Neural cell (in vitro differentiated cells): ENCODE data around the gene CCSER2. TPM values are rescaled to one million over a fixed set of nuclear protein-coding genes. Genes with fewer than 3 reads are reported as not detected.
"Not testable (repeated sequence)": the region's sequence is repeated elsewhere in the genome, so short reads cannot be mapped to it uniquely, and the experiment has no call there.

Experiments used
- H2AFZ ChIP-seq: fragments of 200-600, 300-800 bp; sonication (generic), shearing (Covaris generic); 2 replicates; pipeline ENCODE4 v1.6.0; 2014; ENCODE audit warnings: low read depth, mild to moderate bottlenecking, antibody characterized with exemption, low read length, moderate library complexity
- H3F3A ChIP-seq: fragments of 200-600 bp; shearing (Covaris generic); 2 replicates; pipeline ENCODE4 v1.6.1; 2016; ENCODE audit warnings: mild to moderate bottlenecking, moderate library complexity, mixed read lengths, antibody characterized with exemption, low read length; ENCODE audit not compliant: insufficient read depth, poor library complexity, severe bottlenecking
- H3K27ac ChIP-seq: fragments of 200-600, 300-800 bp; sonication (generic), shearing (Covaris generic); 2 replicates; pipeline ENCODE4 v1.5.1; 2014; ENCODE audit warnings: mild to moderate bottlenecking, low read length, moderate library complexity
- H3K27me3 ChIP-seq: fragments of 300-800, 200-600 bp; sonication (generic), shearing (Covaris generic); 2 replicates; pipeline ENCODE4 v1.6.0; 2014; ENCODE audit warnings: mild to moderate bottlenecking, low read depth, low read length, moderate library complexity; ENCODE audit not compliant: insufficient read depth
- H3K36me3 ChIP-seq: fragments of 300-800, 200-600 bp; sonication (generic), shearing (Covaris generic); 2 replicates; pipeline ENCODE4 v1.5.1; 2014; ENCODE audit warnings: mild to moderate bottlenecking, antibody characterized with exemption, low read length, moderate library complexity; ENCODE audit not compliant: insufficient read depth
- H3K4me2 ChIP-seq: fragments of 300-800, 200-600 bp; sonication (generic), shearing (Covaris generic); 2 replicates; pipeline ENCODE4 v1.6.0; 2014; ENCODE audit warnings: mild to moderate bottlenecking, low read length
- H3K4me3 ChIP-seq: fragments of 300-800, 200-600 bp; sonication (generic), shearing (Covaris generic); 2 replicates; pipeline ENCODE4 v1.5.1; 2014; ENCODE audit warnings: mild to moderate bottlenecking, low read length, moderate library complexity
- H3K79me2 ChIP-seq: fragments of 200-600 bp; shearing (Covaris generic); replicated peaks from 2 replicates; pipeline ENCODE4 v1.6.0; 2014; ENCODE audit warnings: mild to moderate bottlenecking, low read length, moderate library complexity; ENCODE audit not compliant: insufficient read depth
- H3K9ac ChIP-seq: fragments of 300-800, 200-600 bp; sonication (generic), shearing (Covaris generic); 2 replicates; pipeline ENCODE4 v1.6.1; 2016; ENCODE audit warnings: mild to moderate bottlenecking, low read length, mixed read lengths
- H3K9me2 ChIP-seq: fragments of 200-600 bp; shearing (Covaris generic); 2 replicates; pipeline ENCODE4 v1.6.1; 2016; ENCODE audit warnings: mild to moderate bottlenecking, low read length, mixed read lengths; ENCODE audit not compliant: insufficient read depth
- H3K9me3 ChIP-seq: fragments of 200-600, 300-800 bp; sonication (generic), shearing (Covaris generic); 2 replicates; pipeline ENCODE4 v1.6.1; 2016; ENCODE audit warnings: mild to moderate bottlenecking, mixed run types, low read length, moderate library complexity, mixed read lengths
- H4K20me1 ChIP-seq: fragments of 200-600 bp; shearing (Covaris generic); 2 replicates; pipeline ENCODE4 v1.6.1; 2016; ENCODE audit warnings: mild to moderate bottlenecking, mixed run types; ENCODE audit not compliant: insufficient read depth
- CTCF ChIP-seq: fragments of 450-650 bp; IDR thresholded peaks from 2 replicates; pipeline ENCODE4 v1.5.1; 2014; ENCODE audit warnings: antibody characterized with exemption, mild to moderate bottlenecking, moderate library complexity; ENCODE audit not compliant: poor library complexity, severe bottlenecking
- EP300 ChIP-seq: fragments of 450-650 bp; conservative IDR thresholded peaks from 2 replicates; pipeline ENCODE4 v1.6.1; 2014; ENCODE audit warnings: antibody characterized with exemption, mild to moderate bottlenecking, moderate library complexity; ENCODE audit not compliant: poor library complexity, severe bottlenecking
- MXI1 ChIP-seq: fragments of 450-650 bp; conservative IDR thresholded peaks from 2 replicates; pipeline ENCODE4 v1.6.1; 2014; ENCODE audit warnings: antibody characterized with exemption, mild to moderate bottlenecking; ENCODE audit not compliant: poor library complexity, severe bottlenecking
- POLR2AphosphoS5 ChIP-seq: IDR thresholded peaks from 2 replicates; pipeline ENCODE4 v1.6.1; 2012
- RAD21 ChIP-seq: fragments of 450-650 bp; conservative IDR thresholded peaks from 2 replicates; pipeline ENCODE4 v1.6.1; 2014; ENCODE audit warnings: antibody characterized with exemption, mild to moderate bottlenecking, moderate library complexity
- SMC3 ChIP-seq: fragments of 450-650 bp; conservative IDR thresholded peaks from 2 replicates; pipeline ENCODE4 v1.6.1; 2014; ENCODE audit warnings: antibody characterized with exemption, mild to moderate bottlenecking, moderate library complexity; ENCODE audit not compliant: poor library complexity
- TAF1 ChIP-seq: IDR thresholded peaks from 2 replicates; pipeline ENCODE4 v1.6.1; 2012; ENCODE audit warnings: low read depth
- polyA plus RNA-seq: library from polyadenylated mRNA; depleted of rRNA; stranded (reverse); fragments of >200 nt; gene quantifications from 2 replicates; pipeline ENCODE4 v1.2.3, GENCODE V29; 2014
- TF ChIP-seq, protein P1 (sequence below): IDR thresholded peaks from 2 replicates; pipeline ENCODE4 v1.6.1; 2012; ENCODE audit warnings: borderline replicate concordance

The CCSER2 gene
- polyA plus RNA-seq, 1 donor from 2014 or later, result 38.3 TPM

- TF ChIP-seq EP300 (no peak), TAF1 (no peak), SMC3 (no peak), RAD21 (no peak), CTCF (no peak), MXI1 (no peak)
- no peaks in the 10 kb centered on the region for H4K20me1 ChIP-seq
Measured at GRCh38 chr10:84342584-84342983, 14.2 kb downstream of the CCSER2 start.

GRCh38 chr10:84343831-84344230 lies 15.4 kb downstream of the CCSER2 start:
- Histone ChIP-seq H3K9me3 (no peaks in the 10 kb centered on the region), H2AFZ (no peak overlapping the region), H3K4me2 (no peak overlapping the region), H3K9ac (no peak overlapping the region), H3K27ac (no peak overlapping the region), H3K4me3 (peak overlapping the region; percentile 7), H3K9me2 (no peaks in the 10 kb centered on the region), H3K79me2 (peaks cover 57% of the 10 kb centered on the region), H3K36me3 (no peaks in the 10 kb centered on the region), H3F3A (no peaks in the 10 kb centered on the region), H4K20me1 (no peaks in the 10 kb centered on the region), H3K27me3 (no peaks in the 10 kb centered on the region)
- TF ChIP-seq POLR2AphosphoS5 (peak; percentile 11), SMC3 (no peak)

More at GRCh38 chr10:84342584-84342983, 14.2 kb downstream of the CCSER2 start:
- H2AFZ ChIP-seq, result no peak overlapping the region
- H3K36me3 ChIP-seq, result no peaks in the 10 kb centered on the region
- H3K9me3 ChIP-seq, result no peaks in the 10 kb centered on the region
- H3K27ac ChIP-seq, result no peak overlapping the region
- no peak overlapping the region for H3K4me3 ChIP-seq
- no peaks in the 10 kb centered on the region for H3F3A ChIP-seq
- peaks cover 65% of the 10 kb centered on the region for H3K79me2 ChIP-seq
- no peak overlapping the region for H3K4me2 ChIP-seq
- no peaks in the 10 kb centered on the region for H3K27me3 ChIP-seq
- H3K9me2 ChIP-seq, result no peaks in the 10 kb centered on the region
- H3K9ac ChIP-seq, result no peak overlapping the region

GRCh38 chr10:84344526-84344925 lies 16.1 kb downstream of the CCSER2 start:
- H3K4me3 ChIP-seq, result no peak overlapping the region
- peak overlapping the region; percentile 17 for H3K4me2 ChIP-seq
- H3K27ac ChIP-seq, result no peak overlapping the region
- no peak for TF ChIP-seq CTCF
- no peak for TF ChIP-seq MXI1
- no peak for TF ChIP-seq POLR2AphosphoS5
- TF ChIP-seq, protein P1, sequence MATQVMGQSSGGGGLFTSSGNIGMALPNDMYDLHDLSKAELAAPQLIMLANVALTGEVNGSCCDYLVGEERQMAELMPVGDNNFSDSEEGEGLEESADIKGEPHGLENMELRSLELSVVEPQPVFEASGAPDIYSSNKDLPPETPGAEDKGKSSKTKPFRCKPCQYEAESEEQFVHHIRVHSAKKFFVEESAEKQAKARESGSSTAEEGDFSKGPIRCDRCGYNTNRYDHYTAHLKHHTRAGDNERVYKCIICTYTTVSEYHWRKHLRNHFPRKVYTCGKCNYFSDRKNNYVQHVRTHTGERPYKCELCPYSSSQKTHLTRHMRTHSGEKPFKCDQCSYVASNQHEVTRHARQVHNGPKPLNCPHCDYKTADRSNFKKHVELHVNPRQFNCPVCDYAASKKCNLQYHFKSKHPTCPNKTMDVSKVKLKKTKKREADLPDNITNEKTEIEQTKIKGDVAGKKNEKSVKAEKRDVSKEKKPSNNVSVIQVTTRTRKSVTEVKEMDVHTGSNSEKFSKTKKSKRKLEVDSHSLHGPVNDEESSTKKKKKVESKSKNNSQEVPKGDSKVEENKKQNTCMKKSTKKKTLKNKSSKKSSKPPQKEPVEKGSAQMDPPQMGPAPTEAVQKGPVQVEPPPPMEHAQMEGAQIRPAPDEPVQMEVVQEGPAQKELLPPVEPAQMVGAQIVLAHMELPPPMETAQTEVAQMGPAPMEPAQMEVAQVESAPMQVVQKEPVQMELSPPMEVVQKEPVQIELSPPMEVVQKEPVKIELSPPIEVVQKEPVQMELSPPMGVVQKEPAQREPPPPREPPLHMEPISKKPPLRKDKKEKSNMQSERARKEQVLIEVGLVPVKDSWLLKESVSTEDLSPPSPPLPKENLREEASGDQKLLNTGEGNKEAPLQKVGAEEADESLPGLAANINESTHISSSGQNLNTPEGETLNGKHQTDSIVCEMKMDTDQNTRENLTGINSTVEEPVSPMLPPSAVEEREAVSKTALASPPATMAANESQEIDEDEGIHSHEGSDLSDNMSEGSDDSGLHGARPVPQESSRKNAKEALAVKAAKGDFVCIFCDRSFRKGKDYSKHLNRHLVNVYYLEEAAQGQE, result no peak
- no peaks in the 10 kb centered on the region for H3K36me3 ChIP-seq
- H3K79me2 ChIP-seq, result peaks cover 58% of the 10 kb centered on the region
- no peaks in the 10 kb centered on the region for H3K27me3 ChIP-seq
- no peaks in the 10 kb centered on the region for H4K20me1 ChIP-seq
- no peaks in the 10 kb centered on the region for H3K9me2 ChIP-seq
- H3K9me3 ChIP-seq, result no peaks in the 10 kb centered on the region
- no peaks in the 10 kb centered on the region for H3F3A ChIP-seq
- no peak overlapping the region for H3K9ac ChIP-seq
- H2AFZ ChIP-seq, result no peak overlapping the region

GRCh38 chr10:84347575-84348002 lies 19.2 kb downstream of the CCSER2 start:
- not testable (repeated sequence) for H3K27me3 ChIP-seq, H4K20me1 ChIP-seq, H3K9me2 ChIP-seq, H3F3A ChIP-seq, H3K4me2 ChIP-seq, H3K9ac ChIP-seq, H2AFZ ChIP-seq, H3K27ac ChIP-seq, H3K36me3 ChIP-seq, H3K4me3 ChIP-seq, H3K9me3 ChIP-seq
- H3K79me2 ChIP-seq, result peaks cover 46% of the 10 kb centered on the region
